OCI-LY1 (cell line): ENCODE measurements around the gene TMEM236.

ENCODE experiments used
- H2AFZ ChIP-seq: fragments of 200-600 bp; sonication (generic), shearing (Covaris generic); 2 replicates; pipeline ENCODE4 v1.6.0; 2014; ENCODE audit warnings: antibody characterized with exemption, mild to moderate bottlenecking, low read length
- H3F3A ChIP-seq: fragments of 200-600 bp; sonication (generic), shearing (Covaris generic); 2 replicates; pipeline ENCODE4 v1.6.0; 2014; ENCODE audit warnings: mild to moderate bottlenecking, antibody characterized with exemption, low read length, moderate library complexity; ENCODE audit not compliant: insufficient read depth
- H3K27ac ChIP-seq: fragments of 200-600 bp; sonication (generic); 2 replicates; pipeline ENCODE4 v1.5.1; 2014; ENCODE audit warnings: low read length, mixed run types, mild to moderate bottlenecking, low read depth; ENCODE audit not compliant: poor library complexity, severe bottlenecking
- H3K27me3 ChIP-seq: fragments of 200-600 bp; sonication (generic); 2 replicates; pipeline ENCODE4 v1.6.0; 2014; ENCODE audit warnings: antibody characterized with exemption, mild to moderate bottlenecking, low read length, moderate library complexity; ENCODE audit not compliant: insufficient read depth
- H3K36me3 ChIP-seq: fragments of 200-600 bp; sonication (generic); 2 replicates; pipeline ENCODE4 v1.6.1; 2014; ENCODE audit warnings: mild to moderate bottlenecking, antibody characterized with exemption, low read length, moderate library complexity, mixed read lengths; ENCODE audit not compliant: insufficient read depth
- H3K4me1 ChIP-seq: fragments of 200-600 bp; sonication (generic); 2 replicates; pipeline ENCODE4 v1.5.1; 2014; ENCODE audit warnings: mild to moderate bottlenecking, low read length, moderate library complexity; ENCODE audit not compliant: insufficient read depth, severe bottlenecking
- H3K4me2 ChIP-seq: fragments of 200-600 bp; sonication (generic), shearing (Covaris generic); 2 replicates; pipeline ENCODE4 v1.6.1; 2014; ENCODE audit warnings: low read length
- H3K4me3 ChIP-seq: fragments of 200-600 bp; sonication (generic); 2 replicates; pipeline ENCODE4 v1.5.1; 2014; ENCODE audit warnings: low read length, low read depth, mild to moderate bottlenecking, mixed read lengths; ENCODE audit not compliant: poor library complexity, severe bottlenecking
- H3K79me2 ChIP-seq: fragments of 200-600 bp; shearing (Covaris generic); 2 replicates; pipeline ENCODE4 v1.6.1; 2016; ENCODE audit warnings: mixed run types, low read length, mixed read lengths; ENCODE audit not compliant: insufficient read depth
- H3K9ac ChIP-seq: fragments of 200-600 bp; sonication (generic), shearing (Covaris generic); 2 replicates; pipeline ENCODE4 v1.6.1; 2014; ENCODE audit warnings: mild to moderate bottlenecking, low read length, mixed read lengths
- H3K9me2 ChIP-seq: fragments of 200-600 bp; sonication (generic), shearing (Covaris generic); 2 replicates; pipeline ENCODE4 v1.6.1; 2014; ENCODE audit warnings: low read depth, mild to moderate bottlenecking, low read length, mixed read lengths
- H3K9me3 ChIP-seq: fragments of 200-600 bp; shearing (Covaris generic); 2 replicates; pipeline ENCODE4 v1.6.1; 2014; ENCODE audit warnings: low read length, mixed read lengths
- H4K20me1 ChIP-seq: fragments of 200-600 bp; sonication (generic), shearing (Covaris generic); 2 replicates; pipeline ENCODE4 v1.6.0; 2016; ENCODE audit warnings: mild to moderate bottlenecking, low read length; ENCODE audit not compliant: insufficient read depth
- EZH2 ChIP-seq: fragments of 200-600 bp; sonication (generic), shearing (Covaris generic); IDR thresholded peaks from 2 replicates; pipeline ENCODE4 v1.8.0; 2017; ENCODE audit warnings: borderline replicate concordance, mixed run types, mild to moderate bottlenecking, antibody characterized with exemption, low read length, moderate library complexity, mixed read lengths
- TF ChIP-seq, protein P1 (sequence below): fragments of 200-600 bp; sonication (generic), shearing (Covaris generic); IDR thresholded peaks from 2 replicates; pipeline ENCODE4 v1.5.1; 2017; ENCODE audit warnings: mild to moderate bottlenecking, antibody characterized with exemption, low read length, moderate library complexity, mixed read lengths

TMEM236 gene

DNA sequence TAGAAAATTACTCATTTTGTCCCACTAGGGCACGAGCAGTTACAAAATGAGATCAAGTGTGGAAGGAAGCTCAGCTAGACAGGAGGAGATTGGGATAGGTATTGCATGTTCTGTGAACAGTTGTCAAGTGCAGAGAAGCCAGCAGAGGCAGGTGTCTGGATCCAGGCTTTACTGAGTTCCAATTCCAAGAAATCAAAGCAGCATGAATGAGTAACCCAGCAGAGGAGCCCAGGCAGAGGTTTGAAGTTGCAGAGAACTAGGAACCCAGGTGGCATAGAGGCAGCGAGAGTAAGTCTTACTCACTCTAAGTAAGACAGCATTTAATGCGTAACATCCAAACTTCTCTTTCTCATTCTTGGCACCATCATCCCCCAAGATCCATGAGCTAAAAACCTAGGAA is 68.9 kb downstream of the TMEM236 start:
- no peaks in the 10 kb centered on the region for H3K9me3 ChIP-seq
- no peak overlapping the region for H3K4me2 ChIP-seq
- no peaks in the 10 kb centered on the region for H3K4me1 ChIP-seq
- H4K20me1 ChIP-seq = no peaks in the 10 kb centered on the region
- H3F3A ChIP-seq = no peaks in the 10 kb centered on the region
- H3K4me3 ChIP-seq = no peak overlapping the region
- H3K27ac ChIP-seq = no peak overlapping the region
- no peak for TF ChIP-seq EZH2
- TF ChIP-seq, protein P1, sequence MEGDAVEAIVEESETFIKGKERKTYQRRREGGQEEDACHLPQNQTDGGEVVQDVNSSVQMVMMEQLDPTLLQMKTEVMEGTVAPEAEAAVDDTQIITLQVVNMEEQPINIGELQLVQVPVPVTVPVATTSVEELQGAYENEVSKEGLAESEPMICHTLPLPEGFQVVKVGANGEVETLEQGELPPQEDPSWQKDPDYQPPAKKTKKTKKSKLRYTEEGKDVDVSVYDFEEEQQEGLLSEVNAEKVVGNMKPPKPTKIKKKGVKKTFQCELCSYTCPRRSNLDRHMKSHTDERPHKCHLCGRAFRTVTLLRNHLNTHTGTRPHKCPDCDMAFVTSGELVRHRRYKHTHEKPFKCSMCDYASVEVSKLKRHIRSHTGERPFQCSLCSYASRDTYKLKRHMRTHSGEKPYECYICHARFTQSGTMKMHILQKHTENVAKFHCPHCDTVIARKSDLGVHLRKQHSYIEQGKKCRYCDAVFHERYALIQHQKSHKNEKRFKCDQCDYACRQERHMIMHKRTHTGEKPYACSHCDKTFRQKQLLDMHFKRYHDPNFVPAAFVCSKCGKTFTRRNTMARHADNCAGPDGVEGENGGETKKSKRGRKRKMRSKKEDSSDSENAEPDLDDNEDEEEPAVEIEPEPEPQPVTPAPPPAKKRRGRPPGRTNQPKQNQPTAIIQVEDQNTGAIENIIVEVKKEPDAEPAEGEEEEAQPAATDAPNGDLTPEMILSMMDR = no peak
- H2AFZ ChIP-seq = no peak overlapping the region
- H3K79me2 ChIP-seq = no peaks in the 10 kb centered on the region
- H3K9me2 ChIP-seq = no peaks in the 10 kb centered on the region
- H3K36me3 ChIP-seq = no peaks in the 10 kb centered on the region
- H3K9ac ChIP-seq = no peak overlapping the region
- H3K27me3 ChIP-seq = no peaks in the 10 kb centered on the region

DNA sequence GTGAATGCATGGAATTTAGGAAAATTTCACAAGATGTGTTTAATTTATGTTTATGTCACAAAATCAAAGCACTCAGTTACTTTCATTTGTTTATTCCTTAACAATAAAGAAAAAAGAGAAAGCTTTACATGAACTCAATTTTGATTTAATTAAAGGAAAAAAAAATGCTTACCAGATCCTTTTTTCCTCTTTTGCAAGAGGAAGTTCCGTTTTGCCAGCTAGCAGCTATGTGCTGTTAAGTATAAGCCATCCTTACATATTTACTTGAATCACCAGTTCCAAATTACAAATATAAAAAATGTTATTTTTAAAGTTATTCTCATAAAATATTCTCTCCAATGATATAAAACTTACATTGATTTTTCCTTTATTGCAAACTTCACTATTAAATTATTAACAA is 69.9 kb downstream of the TMEM236 start:
- Histone ChIP-seq H3K4me1 (no peaks in the 10 kb centered on the region), H3K27me3 (no peaks in the 10 kb centered on the region), H3K4me3 (no peak overlapping the region), H3K9ac (no peak overlapping the region), H3K4me2 (no peak overlapping the region), H4K20me1 (no peaks in the 10 kb centered on the region), H3K36me3 (no peaks in the 10 kb centered on the region), H3F3A (no peaks in the 10 kb centered on the region), H3K9me2 (no peaks in the 10 kb centered on the region), H3K9me3 (no peaks in the 10 kb centered on the region), H3K27ac (no peak overlapping the region), H3K79me2 (no peaks in the 10 kb centered on the region), H2AFZ (no peak overlapping the region)
- TF ChIP-seq, protein P1 = no peak
- no peak for TF ChIP-seq EZH2

DNA sequence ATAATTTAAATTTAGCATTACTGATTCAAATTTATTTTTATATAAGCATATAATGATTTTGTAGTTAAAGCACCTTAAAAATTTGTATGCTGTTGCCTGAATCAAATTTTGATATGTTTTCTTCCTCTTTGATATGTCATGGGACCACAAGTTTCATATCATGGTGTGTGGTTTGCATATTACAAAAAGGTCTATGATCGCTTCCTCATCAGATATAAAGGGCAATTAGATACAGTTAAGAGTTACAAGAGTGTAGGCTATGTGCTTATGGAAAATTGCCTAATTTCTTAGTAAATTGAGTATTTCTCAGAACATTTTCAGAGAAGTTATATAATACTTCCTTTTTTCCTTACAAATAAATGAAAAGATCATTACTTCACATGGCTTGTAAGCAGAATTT is 79.3 kb downstream of the TMEM236 start:
- no peaks in the 10 kb centered on the region for H3F3A ChIP-seq
- no peaks in the 10 kb centered on the region for H3K9me3 ChIP-seq
- no peak for TF ChIP-seq EZH2
- TF ChIP-seq, protein P1 = no peak
- H3K4me2 ChIP-seq = no peak overlapping the region
- no peaks in the 10 kb centered on the region for H3K79me2 ChIP-seq
- H3K4me3 ChIP-seq = no peak overlapping the region
- no peaks in the 10 kb centered on the region for H3K27me3 ChIP-seq
- no peaks in the 10 kb centered on the region for H4K20me1 ChIP-seq
- no peak overlapping the region for H2AFZ ChIP-seq
- no peak overlapping the region for H3K9ac ChIP-seq
- H3K4me1 ChIP-seq = no peaks in the 10 kb centered on the region
- H3K27ac ChIP-seq = no peak overlapping the region
- H3K36me3 ChIP-seq = no peaks in the 10 kb centered on the region
- H3K9me2 ChIP-seq = no peaks in the 10 kb centered on the region
